Activated T-cell treated with anti-CD3 and anti-CD28 coated beads for 1 hour (primary cell): ENCODE results near the gene MARK3.
"Not testable (repeated sequence)": the region's sequence is repeated elsewhere in the genome, so short reads cannot be mapped to it uniquely, and the experiment has no call there.

ENCODE experiments used
- DNase-seq: peaks from one replicate; pipeline ENCODE4 v3.0.0-alpha.2; 2020; ENCODE audit warnings: low read depth

Gene MARK3

GRCh38 chr14:103514596-103515421 is 129.6 kb downstream of the MARK3 start:
- no peak for DNase-seq

GRCh38 chr14:103516426-103517173 is 131.4 kb downstream of the MARK3 start:
- no peak for DNase-seq

- no peak for DNase-seq
Measured at GRCh38 chr14:103517174-103517566, 132.0 kb downstream of the MARK3 start.

- DNase-seq: no peak
Measured at GRCh38 chr14:103517721-103518421, 132.7 kb downstream of the MARK3 start.

GRCh38 chr14:103518422-103519042 is 133.3 kb downstream of the MARK3 start:
- DNase-seq: peak; percentile 56

GRCh38 chr14:103519043-103519836 is 134.0 kb downstream of the MARK3 start:
- no peak for DNase-seq

GRCh38 chr14:103519837-103520212 is 134.6 kb downstream of the MARK3 start:
- DNase-seq: no peak

- no peak for DNase-seq
Measured at GRCh38 chr14:103520269-103520656, 135.0 kb downstream of the MARK3 start.

GRCh38 chr14:103520657-103521437 is 135.6 kb downstream of the MARK3 start:
- peak; percentile 60 for DNase-seq

- DNase-seq: no peak
Measured at GRCh38 chr14:103521438-103521950, 136.3 kb downstream of the MARK3 start.

GRCh38 chr14:103521951-103522563 is 136.8 kb downstream of the MARK3 start:
- no peak for DNase-seq

- DNase-seq: no peak
Measured at GRCh38 chr14:103522649-103523574, 137.7 kb downstream of the MARK3 start, which contains the start of gene CKB. Gene CKB (minus strand): TSS chr14:103522830. CDS start chr14:103522493, 337 bp downstream.

GRCh38 chr14:103523575-103523954 is 138.3 kb downstream of the MARK3 start:
- no peak for DNase-seq

GRCh38 chr14:103524002-103524935 is 139.1 kb downstream of the MARK3 start:
- no peak for DNase-seq

- DNase-seq: not testable (repeated sequence)
Measured at GRCh38 chr14:103525430-103526246, 140.4 kb downstream of the MARK3 start.

- DNase-seq: no peak
Measured at GRCh38 chr14:103526247-103526913, 141.2 kb downstream of the MARK3 start.
